H7 (cell line): ENCODE measurements around the gene MYG1. TPM values are rescaled to one million over a fixed set of nuclear protein-coding genes. Genes with fewer than 3 reads are reported as not detected.
"Not testable (repeated sequence)": the region's sequence is repeated elsewhere in the genome, so short reads cannot be mapped to it uniquely, and the experiment has no call there.

ENCODE experiments used
- DNase-seq: peaks from one replicate; pipeline ENCODE4 v3.0.0; 2012
- H3K27me3 ChIP-seq: 2 replicates; pipeline ENCODE4 v1.6.0; 2011; ENCODE audit warnings: mild to moderate bottlenecking, low read length; ENCODE audit not compliant: control insufficient read depth, insufficient read depth
- H3K36me3 ChIP-seq: replicated peaks from 2 replicates; pipeline ENCODE4 v1.5.1; 2011; ENCODE audit warnings: low read length; ENCODE audit not compliant: control insufficient read depth, insufficient read depth
- H3K4me3 ChIP-seq: 2 replicates; pipeline ENCODE4 v1.5.1; 2011; ENCODE audit warnings: low read depth, mild to moderate bottlenecking, control low read depth, low read length, moderate library complexity; ENCODE audit not compliant: insufficient read depth
- total RNA-seq: library from RNA; depleted of rRNA; stranded (reverse); fragments of >200 nt; shearing (Covaris generic); gene quantifications from 2 replicates; pipeline ENCODE4 v1.2.3, GENCODE V29; 2014

MYG1 gene
- total RNA-seq, 1 experiment from 2014 or later, result 98.0 TPM

DNA sequence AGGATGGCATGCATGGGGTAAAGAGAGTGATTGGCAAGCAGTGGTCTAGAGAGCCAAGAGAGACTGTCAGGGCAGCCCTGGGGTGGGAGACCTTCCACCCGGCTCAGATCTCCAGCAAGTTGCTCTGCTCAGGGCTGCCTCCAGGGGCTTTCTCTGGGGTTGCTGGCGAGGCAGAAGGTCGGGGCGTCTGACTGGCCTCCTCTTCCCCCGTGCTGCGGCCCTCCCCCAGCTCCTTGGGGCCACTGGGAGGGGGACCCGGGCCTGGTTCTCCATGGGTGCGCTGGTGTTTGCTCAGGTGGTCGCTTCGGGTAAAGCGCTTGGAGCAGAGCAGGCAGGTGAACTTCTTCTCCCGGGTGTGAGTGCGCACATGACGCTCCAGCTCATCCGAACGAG lies 28.5 kb downstream of the MYG1 start:
- peak; percentile 90 for DNase-seq
- Histone ChIP-seq H3K27me3 (peaks cover 39% of the 10 kb centered on the region), H3K36me3 (no peaks in the 10 kb centered on the region), H3K4me3 (no peak overlapping the region)

DNA sequence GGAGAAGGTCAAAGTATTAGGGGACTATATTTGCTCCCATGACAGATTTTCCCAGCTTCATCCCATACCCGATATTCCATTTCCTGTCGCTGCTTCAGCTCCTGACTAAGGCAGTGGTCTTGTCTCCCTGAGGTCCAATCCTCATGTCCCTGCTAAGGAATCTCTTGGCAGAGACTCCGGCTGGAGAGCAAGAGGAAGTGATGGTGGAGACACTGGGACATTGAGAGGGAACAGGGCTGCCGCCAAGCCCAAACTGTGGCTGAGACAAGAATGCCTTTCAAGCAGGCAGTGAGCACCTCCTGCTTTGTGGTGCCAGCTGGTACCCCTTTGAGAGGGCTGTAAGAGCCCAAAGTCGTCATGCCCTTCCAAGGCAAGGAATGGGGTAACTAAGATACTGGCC lies 31.2 kb downstream of the MYG1 start:
- no peak overlapping the region for H3K4me3 ChIP-seq
- H3K36me3 ChIP-seq, result no peaks in the 10 kb centered on the region
- peaks cover 33% of the 10 kb centered on the region for H3K27me3 ChIP-seq
- no peak for DNase-seq

DNA sequence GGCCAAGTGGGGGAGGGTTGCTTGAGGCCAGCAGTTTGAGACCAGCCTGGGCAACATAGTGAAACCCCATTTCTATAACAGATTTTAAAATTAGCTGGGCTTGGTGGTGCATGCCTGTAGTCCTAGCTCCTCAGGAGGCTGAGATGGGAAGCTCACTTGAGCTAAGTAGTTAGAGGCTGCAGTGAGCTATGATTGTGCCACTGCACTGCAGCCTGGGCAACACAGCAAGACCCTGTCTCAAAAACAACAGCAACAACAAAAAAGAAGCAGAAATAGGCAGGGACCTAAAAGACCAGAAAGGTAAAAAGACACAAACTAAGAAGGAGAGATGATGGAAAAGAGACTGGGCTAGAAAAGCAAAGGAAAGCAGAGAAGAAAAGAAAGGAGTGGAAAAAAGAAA lies 32.8 kb downstream of the MYG1 start:
- not testable (repeated sequence) for H3K4me3 ChIP-seq, H3K36me3 ChIP-seq, DNase-seq
- H3K27me3 ChIP-seq, result peaks cover 27% of the 10 kb centered on the region

DNA sequence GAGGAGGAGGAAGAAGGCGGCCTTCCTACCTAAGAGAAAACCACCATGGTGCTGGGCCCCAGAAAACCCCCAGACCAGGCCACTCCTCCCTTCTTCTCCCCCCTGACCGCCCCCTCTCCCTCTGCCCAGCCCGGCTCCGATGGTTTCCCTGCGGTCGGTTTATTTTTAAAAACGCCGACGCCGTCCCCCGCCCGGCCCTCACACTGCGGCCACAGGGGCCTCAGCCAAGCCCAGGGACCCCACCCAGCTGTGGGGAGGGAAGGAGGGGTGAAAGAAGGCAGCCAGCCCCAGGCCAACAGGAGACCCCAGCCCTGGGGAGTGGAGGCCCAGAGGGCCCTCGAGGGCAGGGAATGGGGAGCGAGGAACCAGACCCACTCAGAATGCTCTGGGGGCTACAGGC lies 33.2 kb downstream of the MYG1 start:
- Histone ChIP-seq H3K27me3 (peaks cover 28% of the 10 kb centered on the region), H3K36me3 (no peaks in the 10 kb centered on the region), H3K4me3 (no peak overlapping the region)
- peak; percentile 39 for DNase-seq

DNA sequence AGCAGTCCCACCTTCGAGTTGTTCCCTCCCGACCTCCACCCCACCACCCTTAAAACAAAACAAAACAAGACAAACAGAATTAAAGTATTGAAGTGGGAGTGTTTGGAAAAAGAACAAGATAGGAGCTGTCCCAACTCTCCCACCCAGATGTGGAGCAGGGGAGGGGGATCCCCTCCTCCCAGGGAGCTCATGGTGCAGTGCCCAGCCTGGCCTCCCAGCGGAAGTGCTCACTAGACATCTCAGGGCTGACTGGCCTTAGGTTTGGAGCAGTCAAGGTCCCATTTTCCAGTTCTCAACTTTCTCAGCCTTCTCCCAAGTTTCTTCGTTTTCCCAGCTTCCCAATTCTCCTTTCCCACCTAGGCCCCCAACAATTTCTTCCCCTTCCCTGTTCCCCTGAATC lies 33.8 kb downstream of the MYG1 start:
- Histone ChIP-seq H3K4me3 (no peak overlapping the region), H3K27me3 (peaks cover 25% of the 10 kb centered on the region), H3K36me3 (no peaks in the 10 kb centered on the region)
- DNase-seq, result peak; percentile 38

DNA sequence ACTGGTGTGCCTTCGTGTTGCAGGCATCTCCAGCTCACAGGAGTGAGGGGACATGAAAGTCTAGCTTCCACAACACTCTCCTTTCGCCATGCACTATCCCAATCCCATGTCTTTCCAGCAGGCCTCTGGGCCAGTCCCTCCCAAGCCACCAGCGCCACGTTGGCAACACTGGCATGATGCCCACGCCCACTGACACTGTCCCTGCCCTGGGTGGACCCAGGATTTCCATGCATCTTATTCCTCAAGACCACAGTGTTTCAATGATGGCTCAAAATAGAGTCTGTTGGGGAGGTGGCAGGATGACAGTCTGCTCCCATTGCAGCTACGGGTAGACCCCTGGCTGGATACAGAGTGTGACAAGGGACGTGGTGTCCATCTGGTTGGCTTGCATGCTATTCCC lies 34.4 kb downstream of the MYG1 start:
- Histone ChIP-seq H3K4me3 (no peak overlapping the region), H3K36me3 (no peaks in the 10 kb centered on the region), H3K27me3 (peaks cover 21% of the 10 kb centered on the region)
- peak; percentile 26 for DNase-seq

DNA sequence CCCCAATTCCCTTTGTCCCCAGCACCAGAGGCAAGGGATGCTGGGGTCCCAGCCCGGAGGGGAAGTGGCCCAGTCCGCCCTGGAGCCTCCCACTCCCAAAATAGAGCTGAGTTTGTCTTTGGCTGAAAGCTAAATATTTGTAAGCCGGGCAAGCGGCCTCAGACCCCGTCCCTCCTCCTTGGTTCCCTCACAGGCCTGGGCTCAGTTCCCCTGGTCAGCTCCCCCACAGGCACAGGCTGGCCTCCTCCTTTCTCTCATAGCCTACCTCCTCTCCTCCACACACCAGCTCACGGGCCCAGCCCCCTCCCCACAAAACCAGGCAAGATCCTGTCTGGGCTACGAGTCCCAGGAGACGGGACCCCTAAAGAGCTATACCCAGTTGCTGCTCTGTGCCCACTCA lies 35.3 kb downstream of the MYG1 start:
- no peak for DNase-seq
- Histone ChIP-seq H3K36me3 (no peaks in the 10 kb centered on the region), H3K4me3 (no peak overlapping the region), H3K27me3 (peaks cover 18% of the 10 kb centered on the region)

DNA sequence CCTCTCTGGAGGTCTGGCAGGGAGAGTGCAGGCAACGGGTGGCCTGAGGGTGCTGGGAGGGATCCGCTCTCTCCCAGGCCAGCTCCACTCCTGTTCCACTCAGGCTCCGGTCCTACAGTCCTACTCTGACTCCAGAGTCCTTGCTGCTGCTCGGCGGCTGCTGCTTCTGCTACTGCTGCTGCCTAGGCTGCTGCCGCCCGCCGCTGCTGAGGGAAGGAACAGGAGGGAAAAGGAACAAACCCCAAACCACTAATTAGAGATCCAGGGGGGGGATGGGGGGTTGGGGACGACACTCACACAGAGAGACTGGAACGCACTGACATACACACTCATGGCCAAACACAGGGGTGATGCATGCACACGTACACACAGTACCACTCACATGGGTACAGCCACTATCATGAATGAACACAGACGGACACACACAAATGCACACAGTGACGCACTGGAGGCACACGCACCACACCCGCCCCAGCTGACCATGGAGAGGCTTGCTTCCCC lies 36.7 kb downstream of the MYG1 start, which contains the start of gene SP7:
SP7 (minus strand) TSS at position 174 of the 501 bp plus-strand sequence. CDS start 708 bp downstream, outside the sequence.
- H3K27me3 ChIP-seq, result peaks cover 16% of the 10 kb centered on the region
- DNase-seq, result peak; percentile 63
- peak within 1 kb of the TSS; percentile 16; the same call in 1 of the 2 replicates for H3K4me3 ChIP-seq
- H3K36me3 ChIP-seq, result no peaks in the 10 kb centered on the region

DNA sequence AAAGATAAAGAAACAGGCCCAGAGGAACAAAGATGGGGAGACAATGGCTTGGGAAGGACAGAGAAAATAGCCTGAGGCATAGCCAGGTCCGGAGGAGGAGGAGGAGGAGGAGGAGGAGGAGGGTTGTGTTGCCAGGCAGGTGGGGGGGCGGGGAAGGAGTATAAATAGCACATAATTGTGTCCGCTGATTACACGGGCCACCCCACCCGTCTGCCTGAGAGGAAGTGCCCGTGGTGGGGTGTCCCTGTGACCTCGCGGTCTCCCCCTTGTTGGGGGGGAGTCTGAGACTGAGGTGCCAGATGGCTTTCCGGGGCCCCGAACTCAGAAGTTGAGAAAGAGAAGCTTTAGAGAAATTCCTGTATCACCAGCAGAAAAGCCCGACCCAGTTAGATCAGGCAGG lies 38.5 kb downstream of the MYG1 start:
- Histone ChIP-seq H3K27me3 (peaks cover 16% of the 10 kb centered on the region), H3K36me3 (no peaks in the 10 kb centered on the region), H3K4me3 (no peak overlapping the region)
- DNase-seq, result peak; percentile 40

DNA sequence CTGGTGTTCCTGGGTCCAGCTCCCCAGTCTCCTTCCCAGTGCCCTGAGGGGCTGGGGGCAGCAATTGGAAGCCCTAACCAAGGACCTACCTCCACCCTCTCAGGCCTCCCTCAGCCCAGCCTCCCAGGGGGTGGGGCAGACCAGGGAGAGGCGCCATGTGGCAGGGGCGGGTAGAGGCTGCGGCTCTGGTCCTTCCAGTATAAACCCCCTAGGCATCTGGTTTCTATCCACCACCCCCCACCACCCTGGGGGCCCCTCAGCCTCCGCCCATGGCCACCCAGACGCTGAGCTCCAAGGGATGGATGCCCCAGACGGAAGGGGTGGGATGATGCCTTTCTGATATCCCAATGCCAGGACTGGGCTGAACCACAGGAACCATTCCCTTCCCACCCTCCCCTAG lies 39.4 kb downstream of the MYG1 start:
- H3K36me3 ChIP-seq, result no peaks in the 10 kb centered on the region
- peak; percentile 63 for DNase-seq
- H3K27me3 ChIP-seq, result peaks cover 16% of the 10 kb centered on the region
- H3K4me3 ChIP-seq, result no peak overlapping the region

DNA sequence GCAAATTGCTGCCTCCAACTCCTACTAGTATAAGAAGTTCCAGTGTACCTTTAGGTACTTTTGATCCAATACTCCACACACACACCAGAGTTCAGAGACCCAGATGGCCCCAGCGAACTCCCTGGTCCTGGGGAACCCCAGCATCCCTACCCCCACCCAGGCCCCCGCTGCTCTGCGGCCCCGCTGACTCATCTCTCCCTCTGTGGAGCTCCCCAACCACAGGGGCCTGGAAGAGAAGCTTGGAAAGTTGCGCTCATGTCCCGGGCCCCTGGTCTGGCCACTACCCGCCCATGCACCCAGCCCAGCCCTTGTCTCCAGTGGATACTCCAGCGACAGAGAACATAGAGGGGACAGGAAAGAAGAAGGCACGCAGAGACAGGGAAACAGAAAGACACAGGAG lies 40.9 kb downstream of the MYG1 start:
- Histone ChIP-seq H3K4me3 (no peak overlapping the region), H3K27me3 (peaks cover 22% of the 10 kb centered on the region), H3K36me3 (no peaks in the 10 kb centered on the region)
- DNase-seq, result peak; percentile 47

DNA sequence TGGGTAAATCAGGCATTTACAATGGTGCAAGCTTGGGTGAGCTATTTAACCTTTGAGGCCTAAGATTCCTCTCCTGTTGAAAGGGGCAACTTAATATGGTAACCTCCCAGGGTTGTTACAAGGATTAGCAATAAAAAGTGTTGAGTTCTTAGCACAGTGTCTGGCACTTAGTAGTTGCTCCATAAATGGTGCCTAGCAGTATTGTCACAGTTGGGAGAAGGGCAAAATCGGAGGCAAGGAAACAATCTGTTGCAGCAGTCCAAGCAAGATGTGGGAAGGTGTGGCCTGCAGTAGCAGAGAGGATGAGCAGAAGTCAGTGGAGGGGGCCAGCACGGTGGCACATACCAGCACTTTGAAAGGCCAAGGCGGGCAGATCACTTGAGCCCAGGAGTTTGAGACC lies 44.0 kb downstream of the MYG1 start:
- H3K4me3 ChIP-seq, result no peak overlapping the region
- H3K36me3 ChIP-seq, result no peaks in the 10 kb centered on the region
- DNase-seq, result no peak
- peaks cover 7% of the 10 kb centered on the region for H3K27me3 ChIP-seq

DNA sequence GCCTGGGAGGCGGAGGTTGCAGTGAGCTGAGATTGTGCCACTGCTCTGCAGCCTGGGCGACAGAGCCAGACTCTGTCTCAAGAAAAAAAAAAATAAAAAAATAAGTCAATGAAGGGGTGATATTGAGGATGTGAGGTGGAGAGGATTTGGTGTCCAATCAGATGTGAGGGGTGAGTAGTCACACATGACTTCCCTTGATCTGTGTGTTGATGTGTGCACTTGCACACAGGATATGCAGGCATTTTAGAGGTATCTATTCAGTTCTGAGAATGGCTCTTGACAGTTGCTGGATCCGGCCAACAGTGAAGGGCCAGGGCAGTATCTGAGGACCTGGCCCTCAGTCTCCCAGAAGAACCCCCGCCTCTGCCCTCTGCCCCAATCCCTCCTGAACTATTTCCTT lies 44.5 kb downstream of the MYG1 start:
- no peak overlapping the region for H3K4me3 ChIP-seq
- peaks cover 7% of the 10 kb centered on the region for H3K27me3 ChIP-seq
- DNase-seq, result no peak
- no peaks in the 10 kb centered on the region for H3K36me3 ChIP-seq

DNA sequence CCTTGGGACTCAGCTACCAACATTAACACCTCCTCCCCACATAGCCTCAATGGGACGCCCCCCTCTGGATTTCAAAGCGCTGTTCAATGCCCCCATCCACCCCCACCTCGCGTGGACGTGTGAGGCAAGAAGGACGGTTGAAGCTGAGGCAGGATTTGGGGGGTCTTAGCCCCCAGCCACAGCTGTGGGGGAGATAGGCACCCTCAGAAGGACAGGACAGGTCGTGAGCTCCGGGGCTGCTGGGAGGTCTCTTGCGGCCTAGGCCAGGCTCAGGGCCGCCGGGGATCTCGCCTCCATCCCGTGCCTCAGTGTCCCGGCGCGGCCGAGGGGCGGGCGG lies 45.0 kb downstream of the MYG1 start:
- Histone ChIP-seq H3K36me3 (no peaks in the 10 kb centered on the region), H3K4me3 (peak overlapping the region; percentile 70), H3K27me3 (peaks cover 7% of the 10 kb centered on the region)
- DNase-seq, result no peak

DNA sequence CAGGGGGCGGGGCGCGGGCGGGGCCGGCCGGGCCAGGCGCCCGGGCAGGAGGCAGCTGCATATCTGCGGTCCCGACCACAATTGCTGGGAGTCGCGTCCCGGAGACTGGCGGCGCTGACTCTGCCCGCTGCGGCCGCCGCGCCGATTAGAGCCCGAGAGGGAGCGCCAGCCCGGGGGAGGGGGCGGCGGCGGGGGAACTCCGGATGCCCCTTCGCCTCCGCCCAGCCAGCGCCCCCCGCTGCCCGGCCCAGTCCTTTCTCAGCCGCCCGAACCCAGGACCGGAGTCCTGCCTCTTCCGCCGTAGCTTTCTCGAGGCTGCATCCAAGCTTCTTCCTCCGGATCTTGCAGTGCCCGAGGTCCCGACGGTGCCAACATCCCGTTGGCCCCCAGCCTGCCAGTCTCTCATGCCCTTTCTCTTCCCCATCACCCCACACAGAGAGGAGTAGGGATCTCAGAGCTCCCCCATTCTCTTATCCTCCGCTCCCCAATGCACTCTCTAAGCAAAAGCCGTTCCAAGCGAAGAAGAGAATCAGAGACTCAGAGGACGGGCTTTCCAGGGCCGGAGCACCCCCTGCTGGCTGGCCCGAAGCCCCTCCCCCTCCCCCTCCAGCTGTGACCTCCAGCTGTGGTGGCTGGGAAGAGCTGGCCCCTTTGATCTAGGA lies 45.5 kb downstream of the MYG1 start:
- peak; percentile 93 for DNase-seq
- no peaks in the 10 kb centered on the region for H3K36me3 ChIP-seq
- peak overlapping the region; percentile 70 for H3K4me3 ChIP-seq
- peaks cover 7% of the 10 kb centered on the region for H3K27me3 ChIP-seq
